Hepatocyte (in vitro differentiated cells): ENCODE results near the gene FAU. TPM values are rescaled to one million over a fixed set of nuclear protein-coding genes. Genes with fewer than 3 reads are reported as not detected.
A peak's percentile ranks its signal among the peaks of the same experiment; 100 is the strongest.

Experiments used
- DNase-seq: peaks from one replicate; pipeline ENCODE4 v3.0.0-alpha.2; 2016; ENCODE audit warnings: low spot score
- H2AFZ ChIP-seq: fragments of 200-600 bp; sonication (generic); 2 replicates; pipeline ENCODE4 v1.6.0; 2016; ENCODE audit warnings: antibody characterized with exemption, mild to moderate bottlenecking
- H3K27ac ChIP-seq: fragments of 200-600 bp; sonication (generic); 2 replicates; pipeline ENCODE4 v1.5.1; 2016; ENCODE audit warnings: mild to moderate bottlenecking
- H3K27me3 ChIP-seq: fragments of 200-600 bp; sonication (generic); 2 replicates; pipeline ENCODE4 v1.6.1; 2016
- H3K36me3 ChIP-seq: fragments of 200-600 bp; sonication (generic); replicated peaks from 2 replicates; pipeline ENCODE4 v1.5.1; 2016; ENCODE audit warnings: low read depth; ENCODE audit not compliant: insufficient read depth
- H3K4me1 ChIP-seq: fragments of 200-600 bp; sonication (generic); 2 replicates; pipeline ENCODE4 v1.5.1; 2016; ENCODE audit warnings: mild to moderate bottlenecking, moderate library complexity; ENCODE audit not compliant: insufficient read depth
- H3K4me2 ChIP-seq: fragments of 200-600 bp; sonication (generic); 2 replicates; pipeline ENCODE4 v1.6.0; 2016
- H3K4me3 ChIP-seq: fragments of 200-600 bp; sonication (generic); 2 replicates; pipeline ENCODE4 v1.5.1; 2016; ENCODE audit warnings: mild to moderate bottlenecking
- H3K79me2 ChIP-seq: fragments of 200-600 bp; sonication (generic); 2 replicates; pipeline ENCODE4 v1.6.0; 2017; ENCODE audit warnings: mild to moderate bottlenecking
- H3K9me2 ChIP-seq: fragments of 200-600 bp; sonication (generic); replicated peaks from 2 replicates; pipeline ENCODE4 v1.6.0; 2017; ENCODE audit warnings: mild to moderate bottlenecking; ENCODE audit not compliant: insufficient read depth
- H3K9me3 ChIP-seq: fragments of 200-600 bp; sonication (generic); 2 replicates; pipeline ENCODE4 v1.5.1; 2016; ENCODE audit warnings: low read depth, mild to moderate bottlenecking
- H4K20me1 ChIP-seq: fragments of 200-600 bp; sonication (generic); 2 replicates; pipeline ENCODE4 v1.6.0; 2016; ENCODE audit warnings: mild to moderate bottlenecking; ENCODE audit not compliant: insufficient read depth, poor library complexity, severe bottlenecking
- EZH2 ChIP-seq: fragments of 200-600 bp; sonication (generic); IDR thresholded peaks from 2 replicates; pipeline ENCODE4 v1.6.1; 2016; ENCODE audit warnings: antibody characterized with exemption, mild to moderate bottlenecking, borderline replicate concordance
- EZH2phosphoT487 ChIP-seq: fragments of 200-600 bp; sonication (generic); IDR thresholded peaks from one replicate; pipeline ENCODE4 v1.6.1; 2018; ENCODE audit warnings: antibody characterized with exemption, mild to moderate bottlenecking, low read depth, moderate library complexity; ENCODE audit not compliant: unreplicated experiment, severe bottlenecking
- WGBS: methylation state at CpG from one replicate; pipeline ENCODE4 v1.1.6; 2016; ENCODE audit warnings: low lambda C conversion rate; ENCODE audit errors: missing lambda C conversion rate; 5-methylcytosine and 5-hydroxymethylcytosine counted together
- polyA plus RNA-seq: library from polyadenylated mRNA; unstranded; fragments of >200 nt; fragmentation: Nextera tagmentation; extraction: Ambion mirVana; gene quantifications from 2 replicates; pipeline ENCODE4 v1.2.1, GENCODE V29; 2016
- total RNA-seq: library from RNA; depleted of rRNA; stranded (reverse); fragments of >200 nt; gene quantifications from 2 replicates; pipeline ENCODE4 v1.2.3, GENCODE V29; 2014
- TF ChIP-seq, protein P1 (sequence below): fragments of 200-600 bp; sonication (generic); IDR thresholded peaks from 2 replicates; pipeline ENCODE4 v1.5.1; 2016; ENCODE audit warnings: antibody characterized with exemption, mild to moderate bottlenecking; ENCODE audit not compliant: poor library complexity

The FAU gene
- total and polyA plus RNA-seq, 2 experiments from 2014 or later, result 211 to 434 TPM

DNA sequence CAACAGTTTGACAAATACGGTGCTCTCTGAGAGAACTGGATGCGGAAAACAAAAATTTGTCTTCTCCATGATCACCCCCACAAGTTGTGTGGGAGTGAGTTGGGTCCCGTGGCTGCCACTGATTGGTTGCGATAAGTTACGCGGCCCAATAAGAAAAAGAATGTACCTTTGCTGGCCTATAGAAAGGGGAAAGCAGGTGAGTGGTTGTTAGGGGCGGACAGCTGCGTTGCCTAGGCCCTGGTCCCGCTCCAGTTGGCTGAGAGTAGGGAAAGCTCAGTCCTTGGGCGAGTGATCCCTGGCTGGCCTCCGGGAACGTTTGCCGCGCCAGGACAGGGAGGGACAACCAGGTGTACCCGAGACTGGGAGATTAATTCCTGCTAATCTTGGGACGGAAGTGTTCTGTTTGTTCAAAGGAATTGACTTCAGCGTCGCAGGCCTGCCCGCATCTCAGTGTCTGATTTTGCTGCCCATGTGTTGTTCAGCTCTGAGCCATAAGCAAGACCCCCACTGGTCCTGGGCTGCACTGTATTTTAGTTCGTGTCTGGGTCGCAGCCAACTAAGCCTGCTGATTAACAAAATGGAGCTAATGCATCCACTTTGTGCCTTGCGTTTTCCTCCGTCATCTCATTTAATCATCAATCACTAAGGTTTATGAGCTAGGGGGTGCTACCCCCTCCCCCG is 13.2 kb upstream of the FAU start:
- Histone ChIP-seq H3K4me2 (peak overlapping the region; percentile 95), H3K9me3 (no peaks in the 10 kb centered on the region), H3K27ac (peak overlapping the region; percentile 98), H3K27me3 (no peaks in the 10 kb centered on the region), H3K36me3 (no peaks in the 10 kb centered on the region), H3K79me2 (peaks cover 30% of the 10 kb centered on the region), H4K20me1 (peaks cover 4% of the 10 kb centered on the region), H3K4me3 (peak overlapping the region; percentile 29), H2AFZ (peak overlapping the region; percentile 34), H3K4me1 (peaks cover 17% of the 10 kb centered on the region), H3K9me2 (no peaks in the 10 kb centered on the region)
- DNase-seq, result peak; percentile 96
- 2% methylated on average over 24 of the region's 24 CpGs for WGBS
- TF ChIP-seq, protein P1, sequence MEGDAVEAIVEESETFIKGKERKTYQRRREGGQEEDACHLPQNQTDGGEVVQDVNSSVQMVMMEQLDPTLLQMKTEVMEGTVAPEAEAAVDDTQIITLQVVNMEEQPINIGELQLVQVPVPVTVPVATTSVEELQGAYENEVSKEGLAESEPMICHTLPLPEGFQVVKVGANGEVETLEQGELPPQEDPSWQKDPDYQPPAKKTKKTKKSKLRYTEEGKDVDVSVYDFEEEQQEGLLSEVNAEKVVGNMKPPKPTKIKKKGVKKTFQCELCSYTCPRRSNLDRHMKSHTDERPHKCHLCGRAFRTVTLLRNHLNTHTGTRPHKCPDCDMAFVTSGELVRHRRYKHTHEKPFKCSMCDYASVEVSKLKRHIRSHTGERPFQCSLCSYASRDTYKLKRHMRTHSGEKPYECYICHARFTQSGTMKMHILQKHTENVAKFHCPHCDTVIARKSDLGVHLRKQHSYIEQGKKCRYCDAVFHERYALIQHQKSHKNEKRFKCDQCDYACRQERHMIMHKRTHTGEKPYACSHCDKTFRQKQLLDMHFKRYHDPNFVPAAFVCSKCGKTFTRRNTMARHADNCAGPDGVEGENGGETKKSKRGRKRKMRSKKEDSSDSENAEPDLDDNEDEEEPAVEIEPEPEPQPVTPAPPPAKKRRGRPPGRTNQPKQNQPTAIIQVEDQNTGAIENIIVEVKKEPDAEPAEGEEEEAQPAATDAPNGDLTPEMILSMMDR, result no peak
- no peak for TF ChIP-seq EZH2phosphoT487
- no peak for TF ChIP-seq EZH2

DNA sequence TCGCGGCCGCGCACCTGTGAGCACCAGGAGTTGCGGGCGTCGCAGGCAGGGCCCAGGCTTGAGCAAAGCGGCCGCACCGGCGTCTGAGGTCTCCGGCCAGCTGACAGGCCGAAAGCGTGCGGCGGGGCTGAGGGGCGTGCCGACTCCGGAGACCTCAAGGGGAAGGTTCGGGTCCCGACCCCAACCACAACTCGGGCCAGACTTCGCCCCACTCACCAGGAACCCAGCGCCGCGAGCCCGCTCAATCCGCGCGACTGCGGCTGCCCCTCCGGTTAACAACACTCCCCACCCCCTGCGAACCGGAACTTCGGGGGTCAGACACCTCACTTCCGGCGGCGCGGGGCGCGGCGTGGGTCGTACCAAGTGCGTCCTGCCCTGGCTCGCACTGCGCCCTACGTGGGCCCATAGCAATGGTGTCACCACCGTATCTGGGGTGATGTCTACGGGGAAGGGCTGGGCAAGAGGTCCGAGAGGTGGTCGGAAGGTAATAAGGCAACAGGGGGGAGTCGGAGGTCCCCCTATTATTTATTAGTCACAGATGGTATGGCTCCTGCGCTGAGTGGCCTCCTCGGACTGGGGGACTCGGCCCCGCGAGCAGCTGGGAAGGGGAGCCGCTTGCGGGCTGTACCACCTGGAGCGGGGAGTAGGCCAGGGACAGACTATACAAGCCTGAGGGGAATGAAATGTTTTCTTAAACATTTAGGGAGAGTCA is 12.5 kb upstream of the FAU start, which contains the start of gene SYVN1:
Gene SYVN1 (minus strand): TSS at position 280 of the 712 bp plus-strand sequence. CDS start 918 bp downstream, outside the sequence.
- Histone ChIP-seq H3K27me3 (no peaks in the 10 kb centered on the region), H3K4me3 (peak within 1 kb of the TSS; percentile 29), H2AFZ (peak within 1 kb of the TSS; percentile 34), H3K79me2 (peaks cover 30% of the 10 kb centered on the region), H3K9me3 (no peaks in the 10 kb centered on the region), H4K20me1 (peaks cover 4% of the 10 kb centered on the region), H3K27ac (peak within 1 kb of the TSS; percentile 98), H3K9me2 (no peaks in the 10 kb centered on the region), H3K4me1 (peaks cover 17% of the 10 kb centered on the region), H3K4me2 (peak within 1 kb of the TSS; percentile 95), H3K36me3 (no peaks in the 10 kb centered on the region)
- TF ChIP-seq EZH2, result no peak
- no peak for TF ChIP-seq EZH2phosphoT487
- TF ChIP-seq, protein P1, result no peak
- DNase-seq, result peak; percentile 95
- WGBS, result under 1% methylated on average over 53 of the region's 60 CpGs

DNA sequence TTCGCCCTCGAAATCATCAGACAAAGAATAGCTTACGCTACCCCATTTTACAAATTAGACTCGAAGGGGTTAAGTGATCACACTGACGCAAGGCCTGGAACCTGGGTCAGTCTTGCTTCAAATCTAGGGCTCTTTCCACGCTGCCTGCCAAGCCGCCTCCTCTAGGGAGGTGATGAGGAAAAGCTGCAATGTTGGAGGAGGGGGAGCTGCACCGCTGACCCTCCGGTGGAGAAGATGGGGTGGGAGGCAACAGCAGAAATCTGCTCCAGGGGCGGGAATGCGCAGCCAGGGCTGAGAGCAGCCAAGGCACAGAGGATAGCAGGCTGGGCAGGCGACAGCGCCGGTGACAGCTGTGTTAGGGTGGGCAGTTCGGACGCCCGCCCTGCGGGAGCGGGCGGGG is 11.8 kb upstream of the FAU start:
- Histone ChIP-seq H2AFZ (no peak overlapping the region), H3K27ac (peak overlapping the region; percentile 98), H3K36me3 (no peaks in the 10 kb centered on the region), H3K4me2 (peak overlapping the region; percentile 95), H3K4me1 (peaks cover 17% of the 10 kb centered on the region), H3K9me2 (no peaks in the 10 kb centered on the region), H3K79me2 (peaks cover 30% of the 10 kb centered on the region), H3K27me3 (no peaks in the 10 kb centered on the region), H3K9me3 (no peaks in the 10 kb centered on the region), H3K4me3 (peak overlapping the region; percentile 29), H4K20me1 (peaks cover 4% of the 10 kb centered on the region)
- WGBS, result 3% methylated on average over 20 of the region's 20 CpGs
- TF ChIP-seq EZH2phosphoT487, result no peak
- TF ChIP-seq, protein P1, result no peak
- no peak for TF ChIP-seq EZH2
- DNase-seq, result no peak
